GM19455 (cell line): Measurements from ENCODE around the gene ROCK2.
A peak's percentile ranks its signal among the peaks of the same experiment; 100 is the strongest.

Source experiments
- ATAC-seq: cut with Tn5 transposase; IDR thresholded peaks from one replicate; pipeline ENCODE4 v1.9.1; 2021; ENCODE audit not compliant: unreplicated experiment

ROCK2 gene

DNA sequence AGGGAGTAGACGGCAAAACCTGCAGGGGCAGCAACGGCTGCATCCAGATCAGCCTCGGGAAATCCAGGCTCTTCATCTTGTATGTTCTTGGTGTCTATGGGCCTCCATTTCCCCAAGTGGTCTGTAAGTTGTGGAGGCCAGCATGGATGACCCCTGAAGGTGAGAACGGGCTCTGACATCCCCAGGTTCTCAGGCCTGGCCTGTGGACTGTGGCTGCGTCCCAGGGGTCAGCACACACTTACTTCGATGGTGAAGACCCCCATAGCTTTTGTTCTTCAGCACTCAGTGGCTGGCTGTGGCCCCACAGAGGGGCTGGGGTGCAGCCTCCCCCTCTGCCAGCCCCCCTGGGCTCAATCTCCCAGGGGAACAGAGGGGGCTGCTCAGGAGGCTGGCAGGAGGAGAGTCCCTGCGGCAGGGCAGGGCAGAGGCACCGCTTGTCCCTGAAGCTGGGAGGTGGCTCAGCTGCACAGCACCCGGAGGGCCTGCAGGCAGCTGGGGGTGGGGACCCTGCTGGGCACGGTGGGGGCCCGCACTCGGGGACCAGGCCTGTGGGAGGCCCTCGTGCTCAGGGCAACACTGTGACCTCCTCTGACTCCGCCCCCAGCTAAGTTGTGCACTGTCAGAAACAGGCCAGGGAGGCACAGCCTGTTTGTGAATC, 185.4 kb downstream of the ROCK2 start:
- no peak for ATAC-seq

DNA sequence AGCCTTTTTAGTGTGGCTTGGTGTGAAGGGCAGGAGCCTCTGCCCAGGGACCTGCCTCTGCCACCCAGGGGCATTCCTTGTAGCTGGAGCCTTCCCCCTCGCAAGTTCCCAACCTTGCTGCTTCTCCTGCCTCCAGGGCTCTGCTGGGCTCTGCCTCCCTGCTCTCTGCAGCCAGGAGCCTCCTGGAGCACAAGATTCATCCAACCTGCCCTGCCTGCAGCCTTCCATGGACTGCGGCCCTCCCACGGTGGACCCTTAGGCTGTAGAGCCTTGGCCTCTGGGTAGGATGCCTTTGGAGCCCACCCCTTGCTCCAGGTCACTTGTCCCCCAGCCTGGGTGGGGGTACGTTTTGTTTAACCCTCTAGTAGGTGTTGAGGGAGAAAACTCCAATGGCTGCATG, 186.7 kb downstream of the ROCK2 start:
- no peak for ATAC-seq

GRCh38 chr2:11157296-11157695, 187.1 kb downstream of the ROCK2 start:
- ATAC-seq = no peak

DNA sequence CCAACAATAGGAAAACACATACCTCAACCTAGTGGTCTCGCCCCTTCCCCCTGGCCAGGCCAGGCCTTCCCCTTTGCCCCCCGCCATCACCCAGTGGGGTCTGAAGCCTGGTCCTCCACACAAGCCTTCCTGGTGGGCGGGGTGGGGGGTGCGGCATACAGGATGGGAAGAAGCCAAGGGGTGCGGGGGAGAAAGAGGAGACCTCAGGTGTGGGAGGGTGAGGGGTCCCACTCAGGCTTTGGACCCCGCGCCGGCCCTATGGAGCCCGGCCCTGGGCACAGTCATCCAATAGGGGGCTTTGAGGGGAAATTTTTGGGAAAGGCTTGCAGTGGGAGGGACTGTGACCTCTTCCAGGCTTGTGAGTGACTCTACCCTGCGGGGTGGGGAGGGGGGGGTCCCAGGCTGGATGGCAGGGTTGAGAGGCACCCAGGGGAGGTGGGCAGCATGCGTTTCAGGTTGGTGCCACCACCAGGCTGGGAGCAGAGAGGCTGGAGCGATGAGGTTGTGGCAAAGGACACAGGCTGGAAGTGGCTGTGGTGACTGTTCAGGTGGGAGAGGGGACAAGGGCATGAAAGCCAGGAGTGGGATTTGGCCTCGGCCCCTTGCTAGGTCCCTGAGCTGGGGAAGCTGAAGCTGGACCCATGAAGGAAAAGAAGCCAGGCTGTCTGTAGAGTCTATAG, 187.9 kb downstream of the ROCK2 start:
- ATAC-seq = no peak

- ATAC-seq = peak; percentile 82
Measured at GRCh38 chr2:11155381-11156035, 188.9 kb downstream of the ROCK2 start, which contains the start of gene SLC66A3. Gene SLC66A3, plus strand, starts transcription at chr2:11155467. Its CDS starts 80 bp downstream, at chr2:11155547.

DNA sequence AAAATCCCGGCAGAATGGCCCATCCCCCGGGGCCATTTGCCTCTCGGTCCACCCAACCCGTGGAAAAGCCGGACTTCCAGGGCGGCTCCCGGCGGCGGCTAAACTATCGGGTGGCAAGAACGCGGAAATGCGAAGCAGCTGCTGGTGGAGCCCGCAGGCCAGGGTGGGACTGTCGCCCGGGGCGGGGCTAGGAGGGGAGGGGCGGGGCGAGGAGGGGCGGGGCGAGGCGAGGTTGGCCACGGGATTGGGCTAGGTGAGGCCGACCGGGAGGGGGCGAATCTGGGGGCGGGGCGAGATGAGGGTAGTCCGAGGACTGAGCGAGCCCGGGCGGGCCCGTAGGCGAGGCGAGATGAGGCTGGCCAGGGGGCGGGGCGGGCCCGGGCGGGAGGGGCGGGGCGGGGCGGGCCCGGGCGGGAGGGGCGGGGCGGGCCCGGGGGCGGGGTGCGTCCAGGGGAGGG, 189.5 kb downstream of the ROCK2 start:
- ATAC-seq = peak; percentile 59

DNA sequence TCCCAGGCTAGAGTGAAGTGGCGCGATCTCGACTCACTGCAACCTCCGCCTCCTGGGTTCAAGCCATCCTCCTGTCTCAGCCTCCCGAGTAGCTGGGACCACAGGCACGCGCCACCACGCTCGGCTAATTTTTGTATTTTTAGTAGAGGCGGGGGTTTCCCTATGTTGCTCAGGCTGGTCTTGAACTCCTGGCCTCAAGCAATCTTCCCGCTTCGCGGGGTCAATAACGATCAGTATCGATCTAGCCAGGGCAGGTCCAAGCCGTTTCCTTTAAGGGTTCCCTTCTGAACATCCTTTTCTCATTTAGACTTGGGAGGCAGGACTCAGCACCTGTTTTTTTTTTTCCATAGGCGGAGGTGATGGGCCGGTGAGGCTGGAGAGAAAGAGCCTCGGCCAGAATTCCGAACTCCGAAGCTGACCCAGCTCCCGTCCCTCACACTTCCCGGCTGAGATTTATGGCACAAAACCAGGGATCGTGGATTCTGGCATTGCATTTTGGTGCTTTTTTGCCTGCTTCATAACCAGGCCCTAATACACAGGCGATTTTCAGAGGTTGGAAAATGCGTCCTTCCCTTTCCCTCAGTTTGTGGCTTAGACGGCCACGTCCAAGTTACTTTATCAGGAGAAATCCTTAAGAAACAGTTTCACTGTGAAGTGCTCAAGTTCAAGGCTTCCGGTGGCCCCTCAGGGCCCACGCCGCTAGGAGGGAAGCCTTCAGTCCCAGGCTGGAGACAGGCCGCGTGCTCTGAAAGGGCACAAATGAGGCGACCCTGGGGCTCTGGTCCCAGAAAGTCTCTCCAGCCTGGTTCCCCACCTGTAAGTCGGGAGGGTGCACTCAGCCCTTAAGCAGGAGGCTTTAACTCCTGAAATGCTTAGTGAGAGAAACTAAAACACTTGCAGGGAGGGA, 190.2 kb downstream of the ROCK2 start:
- peak; percentile 22 for ATAC-seq

GRCh38 chr2:11152591-11152990, 191.8 kb downstream of the ROCK2 start:
- no peak for ATAC-seq

GRCh38 chr2:11147263-11147662, 197.2 kb downstream of the ROCK2 start:
- ATAC-seq = no peak

DNA sequence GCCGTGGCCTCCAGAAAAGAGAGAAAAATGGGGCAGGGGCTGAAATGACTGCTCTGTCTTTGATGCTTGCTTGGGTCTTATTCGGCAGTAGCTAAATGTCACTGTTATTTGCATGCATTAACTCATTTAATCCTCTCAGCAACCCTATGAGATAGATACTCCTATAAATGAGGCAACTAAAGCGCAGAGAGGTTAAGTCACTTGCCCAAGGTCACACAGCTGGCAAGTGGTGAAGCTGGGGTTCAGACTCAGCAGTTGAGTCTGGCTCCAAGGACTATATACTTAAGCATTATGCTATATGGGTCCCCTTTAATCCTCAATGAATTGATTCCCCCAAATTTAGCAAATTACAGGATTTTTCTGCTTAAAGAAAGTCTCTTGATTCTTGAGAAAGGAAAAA, 198.4 kb downstream of the ROCK2 start:
- ATAC-seq = no peak

- no peak for ATAC-seq
Measured at GRCh38 chr2:11145350-11145749, 199.1 kb downstream of the ROCK2 start.

GRCh38 chr2:11144738-11145079, 199.7 kb downstream of the ROCK2 start:
- ATAC-seq = no peak

- ATAC-seq = no peak
Measured at GRCh38 chr2:11144077-11144737, 200.2 kb downstream of the ROCK2 start.

DNA sequence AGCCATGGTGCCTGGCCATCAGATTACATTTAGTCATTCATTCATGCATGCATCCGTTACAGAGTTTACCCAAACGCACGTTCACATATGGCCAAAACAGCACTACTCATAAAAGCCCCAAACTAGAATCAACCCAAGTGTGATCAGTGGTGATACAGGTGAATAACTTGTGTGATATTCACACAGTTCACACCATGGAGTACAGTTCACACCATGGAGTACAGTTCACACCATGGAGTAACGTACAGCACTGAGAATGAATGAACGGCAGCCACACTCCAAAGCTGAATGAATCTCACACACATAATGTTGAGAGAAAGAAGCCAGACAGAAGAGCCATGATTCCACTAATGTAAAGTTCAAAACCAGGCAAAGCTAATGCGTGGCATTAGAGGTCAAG, 201.4 kb downstream of the ROCK2 start:
- no peak for ATAC-seq

DNA sequence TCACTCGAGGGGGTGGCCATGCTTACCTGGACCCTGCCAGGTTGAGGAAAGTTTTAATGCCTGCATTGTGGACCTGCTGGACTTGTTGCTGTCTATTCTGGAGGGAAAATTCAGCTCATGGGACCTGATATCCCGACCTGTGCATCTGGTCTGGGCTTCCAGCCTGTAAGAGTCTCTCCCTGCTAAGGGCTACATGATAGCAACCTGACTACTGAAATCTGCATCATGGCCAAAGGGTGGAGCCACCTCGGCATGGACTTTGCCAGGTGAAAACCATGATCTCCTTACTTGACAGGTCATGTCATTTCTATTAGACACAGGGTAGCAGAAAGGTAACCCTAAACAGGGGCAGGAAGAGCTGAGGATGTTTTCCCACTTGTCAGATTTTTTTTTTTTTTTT, 202.1 kb downstream of the ROCK2 start:
- no peak for ATAC-seq

DNA sequence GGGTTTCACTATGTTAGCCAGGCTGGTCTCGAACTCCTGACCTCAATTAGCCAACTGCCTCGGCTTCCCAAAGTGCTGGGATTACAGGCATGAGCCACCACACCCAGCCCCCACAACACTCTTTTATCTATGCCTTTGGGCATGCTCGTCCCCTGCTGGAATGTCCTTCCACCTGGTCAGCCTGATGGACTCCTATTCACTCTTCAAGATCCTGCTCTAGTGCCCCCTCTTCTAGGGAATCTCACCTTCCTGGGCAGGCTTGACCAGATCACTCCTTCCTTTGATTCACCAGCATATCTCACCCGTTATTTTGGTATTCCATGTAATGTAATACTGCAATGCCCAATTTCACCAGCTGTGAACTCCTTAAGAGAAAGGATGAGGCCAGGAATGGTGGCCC, 203.1 kb downstream of the ROCK2 start:
- ATAC-seq = no peak

DNA sequence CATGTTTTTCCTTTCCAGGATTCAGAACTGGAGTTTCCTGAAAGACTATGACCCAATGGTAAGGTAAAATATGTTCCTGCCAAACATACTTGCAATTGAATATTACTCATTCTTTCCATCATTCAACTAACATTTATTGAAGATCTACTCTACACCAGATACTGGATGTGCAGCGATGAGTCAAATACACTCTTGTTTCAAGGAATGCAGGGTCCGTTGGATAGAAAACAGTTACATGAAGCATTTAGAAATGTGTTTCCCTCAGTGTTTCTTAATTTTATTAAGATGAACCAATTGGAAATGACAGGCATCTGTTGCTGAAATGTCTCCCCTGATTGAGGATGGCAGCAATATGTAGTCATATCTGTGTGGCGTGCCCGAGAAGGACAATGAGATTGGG, 203.9 kb downstream of the ROCK2 start:
- no peak for ATAC-seq

- no peak for ATAC-seq
Measured at GRCh38 chr2:11134349-11134748, 210.1 kb downstream of the ROCK2 start.

DNA sequence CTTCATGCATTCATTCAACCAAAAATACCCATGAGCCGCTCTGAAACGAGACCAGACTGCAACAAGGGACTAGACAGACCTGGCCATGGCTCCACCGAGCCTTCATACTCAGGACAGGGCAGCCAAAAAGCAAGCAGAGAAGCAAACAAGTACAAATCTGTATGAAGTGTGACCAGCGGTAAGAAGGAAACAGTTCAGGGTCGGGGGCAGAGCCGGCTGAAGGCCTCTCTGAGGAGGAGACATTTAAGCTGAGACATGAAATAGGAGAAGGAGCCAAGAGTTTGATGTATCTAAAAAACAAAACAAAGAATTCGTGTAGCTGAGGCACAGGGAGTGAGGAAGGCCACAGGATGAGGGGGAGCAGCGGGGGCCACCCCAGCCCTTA, 210.5 kb downstream of the ROCK2 start:
- no peak for ATAC-seq

GRCh38 chr2:11133238-11133935, 211.0 kb downstream of the ROCK2 start:
- no peak for ATAC-seq
